WTC11 (cell line): ENCODE results near the gene TMEM167A. TPM values are rescaled to one million over a fixed set of nuclear protein-coding genes. Genes with fewer than 3 reads are reported as not detected.

Experiments
- ATAC-seq: fragments of 200-7000 bp; cut with Tn5 transposase; 2 replicates; pipeline ENCODE4 v1.10.0; 2021; ENCODE audit warnings: mild to moderate bottlenecking, moderate library complexity
- CTCF ChIA-PET: fragments of 300-600 bp; sonication (Branson Sonifier 250); formaldehyde crosslinking; loops from one replicate; lab custom pipeline; 2021; ENCODE audit warnings: antibody characterized with exemption; lab: Charles Lee
- POLR2A ChIA-PET: fragments of 350-600 bp; sonication (Branson Sonifier 250); formaldehyde crosslinking; loops from one replicate; lab custom pipeline; 2021; ENCODE audit warnings: antibody characterized with exemption; lab: Charles Lee
- DNase-seq: peaks from one replicate; pipeline ENCODE4 v3.0.0; 2021; ENCODE audit warnings: low spot score
- H3K27ac Mint-ChIP-seq: 2 replicates; pipeline ENCODE4 v1.8.0; 2021; ENCODE audit warnings: mixed read lengths
- H3K27me3 Mint-ChIP-seq: 2 replicates; pipeline ENCODE4 v1.8.0; 2021; ENCODE audit warnings: low read depth, mild to moderate bottlenecking, moderate library complexity, mixed read lengths
- H3K36me3 Mint-ChIP-seq: 2 replicates; pipeline ENCODE4 v1.8.0; 2021; ENCODE audit warnings: mixed read lengths
- H3K4me1 Mint-ChIP-seq: 2 replicates; pipeline ENCODE4 v1.8.0; 2022; ENCODE audit warnings: mixed read lengths
- H3K4me3 Mint-ChIP-seq: 2 replicates; pipeline ENCODE4 v1.8.0; 2021; ENCODE audit warnings: mild to moderate bottlenecking, moderate library complexity, mixed read lengths
- H3K9me3 Mint-ChIP-seq: 2 replicates; pipeline ENCODE4 v1.8.0; 2021; ENCODE audit warnings: mixed read lengths
- AR ChIP-seq: fragments of 250-450 bp; sonication (Bioruptor Pico); IDR thresholded peaks from 2 replicates; pipeline ENCODE4 v1.9.0; 2021; ENCODE audit warnings: mild to moderate bottlenecking
- ATF2 ChIP-seq: sonication (generic); formaldehyde crosslinking; IDR thresholded peaks from 2 replicates; pipeline ENCODE4 v1.8.1; 2022; ENCODE audit warnings: low read depth, missing genetic modification reagents, borderline replicate concordance
- CDX4 ChIP-seq: fragments of 250-450 bp; sonication (Bioruptor Pico); IDR thresholded peaks from 2 replicates; pipeline ENCODE4 v1.9.0; 2021; ENCODE audit warnings: moderate library complexity, mild to moderate bottlenecking, inconsistent platforms, borderline replicate concordance
- EMX1 ChIP-seq: fragments of 250-450 bp; sonication (Bioruptor Pico); IDR thresholded peaks from 2 replicates; pipeline ENCODE4 v1.8.0; 2021; ENCODE audit warnings: mild to moderate bottlenecking
- ETV6 ChIP-seq: sonication (generic); formaldehyde crosslinking; IDR thresholded peaks from 2 replicates; pipeline ENCODE4 v1.8.1; 2022; ENCODE audit warnings: mild to moderate bottlenecking, missing genetic modification reagents
- FOXJ3 ChIP-seq: sonication (generic); formaldehyde crosslinking; IDR thresholded peaks from 2 replicates; pipeline ENCODE4 v1.9.0; 2021; ENCODE audit warnings: missing genetic modification reagents, mild to moderate bottlenecking, borderline replicate concordance
- FOXP1 ChIP-seq: sonication (generic); formaldehyde crosslinking; IDR thresholded peaks from 2 replicates; pipeline ENCODE4 v1.8.0; 2022; ENCODE audit warnings: missing genetic modification reagents, mild to moderate bottlenecking, moderate library complexity, borderline replicate concordance
- GABPB1 ChIP-seq: sonication (generic); formaldehyde crosslinking; IDR thresholded peaks from 2 replicates; pipeline ENCODE4 v1.8.1; 2023; ENCODE audit warnings: mild to moderate bottlenecking, missing genetic modification reagents
- GTF2I ChIP-seq: fragments of 250-450 bp; sonication (Bioruptor Pico); conservative IDR thresholded peaks from 2 replicates; pipeline ENCODE4 v1.4.0; 2021; ENCODE audit warnings: mild to moderate bottlenecking
- HMGA2 ChIP-seq: fragments of 250-450 bp; sonication (Bioruptor Pico); IDR thresholded peaks from 2 replicates; pipeline ENCODE4 v1.4.0; 2021; ENCODE audit warnings: mild to moderate bottlenecking, moderate library complexity
- JUN ChIP-seq: sonication (generic); formaldehyde crosslinking; IDR thresholded peaks from 2 replicates; pipeline ENCODE4 v1.8.0; 2023; ENCODE audit warnings: mild to moderate bottlenecking, missing genetic modification reagents
- MAX ChIP-seq: sonication (generic); formaldehyde crosslinking; IDR thresholded peaks from 2 replicates; pipeline ENCODE4 v1.8.0; 2022; ENCODE audit warnings: mild to moderate bottlenecking, missing genetic modification reagents
- NFATC4 ChIP-seq: fragments of 250-450 bp; sonication (Bioruptor Pico); IDR thresholded peaks from 2 replicates; pipeline ENCODE4 v1.9.0; 2021; ENCODE audit warnings: mild to moderate bottlenecking
- NR2C2 ChIP-seq: sonication (generic); formaldehyde crosslinking; IDR thresholded peaks from 2 replicates; pipeline ENCODE4 v1.8.0; 2022; ENCODE audit warnings: mild to moderate bottlenecking, missing genetic modification reagents
- PRRX2 ChIP-seq: fragments of 250-450 bp; sonication (Bioruptor Pico); IDR thresholded peaks from 2 replicates; pipeline ENCODE4 v1.8.0; 2021; ENCODE audit warnings: mild to moderate bottlenecking
- RORB ChIP-seq: fragments of 250-450 bp; sonication (Bioruptor Pico); IDR thresholded peaks from 2 replicates; pipeline ENCODE4 v1.9.0; 2021; ENCODE audit warnings: mild to moderate bottlenecking
- SMAD3 ChIP-seq: sonication (generic); formaldehyde crosslinking; IDR thresholded peaks from 2 replicates; pipeline ENCODE4 v1.8.0; 2022; ENCODE audit warnings: missing genetic modification reagents, mild to moderate bottlenecking, borderline replicate concordance
- SOX15 ChIP-seq: fragments of 250-450 bp; sonication (Bioruptor Pico); IDR thresholded peaks from 2 replicates; pipeline ENCODE4 v1.9.0; 2021; ENCODE audit warnings: mild to moderate bottlenecking
- TCF7 ChIP-seq: sonication (generic); formaldehyde crosslinking; IDR thresholded peaks from 2 replicates; pipeline ENCODE4 v1.8.0; 2022; ENCODE audit warnings: mild to moderate bottlenecking, low read depth, missing genetic modification reagents, moderate library complexity
- ZBTB43 ChIP-seq: sonication (generic); formaldehyde crosslinking; IDR thresholded peaks from 2 replicates; pipeline ENCODE4 v1.8.1; 2023; ENCODE audit warnings: mild to moderate bottlenecking, missing genetic modification reagents
- ZNF121 ChIP-seq: sonication (generic); formaldehyde crosslinking; IDR thresholded peaks from 2 replicates; pipeline ENCODE4 v1.8.0; 2023; ENCODE audit warnings: missing genetic modification reagents
- ZNF138 ChIP-seq: sonication (generic); formaldehyde crosslinking; conservative IDR thresholded peaks from 2 replicates; pipeline ENCODE4 v1.8.1; 2022; ENCODE audit warnings: mild to moderate bottlenecking, moderate library complexity, missing genetic modification reagents
- ZNF532 ChIP-seq: fragments of 250-450 bp; sonication (Bioruptor Pico); IDR thresholded peaks from 2 replicates; pipeline ENCODE4 v1.9.0; 2021; ENCODE audit warnings: mild to moderate bottlenecking, borderline replicate concordance
- total RNA-seq: library from RNA; stranded (reverse); gene quantifications from 3 replicates; pipeline ENCODE4 v1.2.3, GENCODE V29; 2021

The TMEM167A gene
- total RNA-seq, 1 experiment from 2014 or later = 165 TPM

- Mint-ChIP-seq H3K27me3 (no peaks in the 10 kb centered on the region), H3K9me3 (no peaks in the 10 kb centered on the region), H3K4me1 (peaks cover 6% of the 10 kb centered on the region; the same call in 1 of the 2 replicates), H3K27ac (0 out of 2 replicates have a peak overlapping the region, but pooled peaks have one; percentile 1), H3K4me3 (no peak overlapping the region), H3K36me3 (peaks cover 16% of the 10 kb centered on the region)
- DNase-seq (no peak), ATAC-seq (no peak)
- ChIA-PET CTCF (no interaction called here), POLR2A (no interaction called here)
- TF ChIP-seq ATF2 (no peak), AR (CRISPR knock-in tag) (no peak), SOX15 (CRISPR knock-in tag) (no peak), RORB (CRISPR knock-in tag) (no peak), FOXJ3 (CRISPR knock-in tag) (no peak), JUN (no peak), ZNF138 (CRISPR knock-in tag) (no peak), MAX (CRISPR knock-in tag) (no peak), TCF7 (CRISPR knock-in tag) (no peak), ZNF532 (no peak), HMGA2 (CRISPR knock-in tag) (no peak), NR2C2 (no peak), GABPB1 (no peak), EMX1 (CRISPR knock-in tag) (no peak), ZBTB43 (CRISPR knock-in tag) (no peak), PRRX2 (CRISPR knock-in tag) (no peak)
Observed at GRCh38 chr5:83050723-83051340, 26.4 kb downstream of the TMEM167A start.

- DNase-seq = no peak
- H3K36me3 Mint-ChIP-seq = peaks cover 8% of the 10 kb centered on the region
- no peaks in the 10 kb centered on the region for H3K4me1 Mint-ChIP-seq
- CTCF ChIA-PET = interaction anchor here (0.8 kb wide), 1 partner anchor 424 kb away, joined by 4 read pairs; no protein-coding TSS in a partner anchor
- POLR2A ChIA-PET = no interaction called here
- no peaks in the 10 kb centered on the region for H3K9me3 Mint-ChIP-seq
- no peak for ATAC-seq
- H3K27ac Mint-ChIP-seq = no peak overlapping the region
- H3K27me3 Mint-ChIP-seq = no peaks in the 10 kb centered on the region
- no peak overlapping the region for H3K4me3 Mint-ChIP-seq
- no peak for TF ChIP-seq ZNF121
- no peak for TF ChIP-seq HMGA2 (CRISPR knock-in tag)
- no peak for TF ChIP-seq SMAD3 (CRISPR knock-in tag)
- TF ChIP-seq GTF2I (CRISPR knock-in tag) = no peak
- TF ChIP-seq AR (CRISPR knock-in tag) = no peak
- no peak for TF ChIP-seq CDX4 (CRISPR knock-in tag)
- no peak for TF ChIP-seq EMX1 (CRISPR knock-in tag)
- TF ChIP-seq FOXP1 = no peak
- TF ChIP-seq ETV6 (CRISPR knock-in tag) = no peak
- TF ChIP-seq NFATC4 (CRISPR knock-in tag) = no peak
Observed at GRCh38 chr5:83049370-83049885, 27.8 kb downstream of the TMEM167A start.
